Endothelial cell of umbilical vein (primary cell): Measurements from ENCODE around the gene SLC8A2. TPM values are rescaled to one million over a fixed set of nuclear protein-coding genes. Genes with fewer than 3 reads are reported as not detected.

ENCODE experiments used
- BruUV-seq: library from RNA; stranded (reverse); fragments of 400-500 nt; replicated peaks from 2 replicates; lab custom pipeline; 2021; lab: Mats Ljungman, UMichigan
- CTCF ChIA-PET: fragments of 300-600, 350-600 bp; sonication (Branson Sonifier 250); formaldehyde crosslinking; loops from one replicate; lab custom pipeline; 2021; ENCODE audit warnings: antibody characterized with exemption, inconsistent platforms; lab: Charles Lee
- POLR2A ChIA-PET: fragments of 300-600, 350-600 bp; sonication (Branson Sonifier 250); formaldehyde crosslinking; loops from one replicate; lab custom pipeline; 2021; ENCODE audit warnings: antibody characterized with exemption, inconsistent platforms; lab: Charles Lee
- DNase-seq: peaks from one replicate; pipeline ENCODE4 v3.0.0-alpha.2; 2011; ENCODE audit warnings: low read depth, low spot score
- FAIRE-seq: peaks from 2 replicates; lab custom pipeline; 2011; peaks lifted over from hg19 to GRCh38; lab: Jason Lieb, UNC
- H2AFZ ChIP-seq: 2 replicates; pipeline ENCODE4 v1.6.0; 2012; ENCODE audit warnings: low read depth, low read length, control low read depth, inconsistent platforms
- H3K27ac ChIP-seq: 2 replicates; pipeline ENCODE4 v1.5.1; 2011; ENCODE audit warnings: low read depth, mild to moderate bottlenecking, control low read depth, low read length, moderate library complexity; ENCODE audit not compliant: insufficient read depth
- H3K27me3 ChIP-seq, 2 experiments: 2 replicates each; pipeline versions ENCODE4 v1.6.0 to v1.6.1; 2011; ENCODE audit warnings: low read length in 2 of 2, mixed read lengths in 1 of 2; ENCODE audit not compliant: control insufficient read depth in 2 of 2, insufficient read depth in 2 of 2
- H3K36me3 ChIP-seq, 2 experiments: 2 replicates in 1 of 2; 3 replicates in 1 of 2; pipeline ENCODE4 v1.5.1; 2011; ENCODE audit warnings: low read length in 2 of 2, mild to moderate bottlenecking in 1 of 2, moderate library complexity in 1 of 2; ENCODE audit not compliant: control insufficient read depth in 2 of 2, insufficient read depth in 2 of 2; ENCODE audit errors: extremely low read depth in 1 of 2
- H3K4me1 ChIP-seq: 3 replicates; pipeline ENCODE4 v1.5.1; 2011; ENCODE audit warnings: mild to moderate bottlenecking, low read length; ENCODE audit not compliant: control insufficient read depth, insufficient read depth; ENCODE audit errors: extremely low read depth
- H3K4me2 ChIP-seq: 2 replicates; pipeline ENCODE4 v1.6.1; 2011; ENCODE audit warnings: low read length, control low read depth, mixed read lengths; ENCODE audit not compliant: insufficient read depth
- H3K4me3 ChIP-seq, 3 experiments: fragments of 200-600 bp in 1 of 3; sonication (generic), shearing (Covaris generic) in 1 of 3; replicated peaks in 1 of 3; 2 replicates each; pipeline ENCODE4 v1.5.1; 2011 to 2016; ENCODE audit warnings: control low read depth in 3 of 3, low read length in 3 of 3, mild to moderate bottlenecking in 2 of 3, inconsistent platforms in 1 of 3, low read depth in 1 of 3, moderate library complexity in 1 of 3; ENCODE audit not compliant: insufficient read depth in 1 of 3
- H3K79me2 ChIP-seq: 2 replicates; pipeline ENCODE4 v1.6.0; 2012; ENCODE audit warnings: low read length, inconsistent platforms; ENCODE audit not compliant: control insufficient read depth, insufficient read depth
- H3K9ac ChIP-seq: replicated peaks from 2 replicates; pipeline ENCODE3; 2011; ENCODE audit warnings: low read length, control low read depth; ENCODE audit not compliant: insufficient read depth; ENCODE audit errors: extremely low read depth
- H3K9me1 ChIP-seq: replicated peaks from 3 replicates; pipeline ENCODE4 v1.6.0; 2011; ENCODE audit warnings: mild to moderate bottlenecking, low read length; ENCODE audit not compliant: control insufficient read depth, insufficient read depth; ENCODE audit errors: extremely low read depth
- H3K9me3 ChIP-seq: replicated peaks from 2 replicates; pipeline ENCODE4 v1.5.1; 2012; ENCODE audit warnings: low read length, inconsistent platforms; ENCODE audit not compliant: control insufficient read depth, insufficient read depth
- H4K20me1 ChIP-seq: replicated peaks from 2 replicates; pipeline ENCODE3; 2011; ENCODE audit warnings: mild to moderate bottlenecking, low read length; ENCODE audit not compliant: control insufficient read depth, insufficient read depth; ENCODE audit errors: extremely low read depth
- CTCF ChIP-seq, 2 donors: IDR thresholded peaks; 1 replicate in 1 of 2; 2 replicates in 1 of 2; pipeline ENCODE4 v1.5.1; 2011; ENCODE audit warnings: low read length in 2 of 2, mild to moderate bottlenecking in 2 of 2, moderate library complexity in 2 of 2, control low read depth in 1 of 2, inconsistent platforms in 1 of 2, low read depth in 1 of 2; ENCODE audit not compliant: insufficient read depth in 1 of 2; ENCODE audit errors: extremely low read depth in 1 of 2
- EZH2 ChIP-seq: IDR thresholded peaks from 2 replicates; pipeline ENCODE4 v1.6.1; 2012; ENCODE audit warnings: borderline replicate concordance, low read depth, mild to moderate bottlenecking, moderate library complexity, low read length, inconsistent platforms; ENCODE audit not compliant: severe bottlenecking
- FOS ChIP-seq: IDR thresholded peaks from 2 replicates; pipeline ENCODE4 v1.6.1; 2011; ENCODE audit warnings: mild to moderate bottlenecking, low read length, moderate library complexity, borderline replicate concordance; ENCODE audit not compliant: insufficient read depth
- GATA2 ChIP-seq: IDR thresholded peaks from 2 replicates; pipeline ENCODE4 v1.7.0; 2011; ENCODE audit warnings: low read depth, mild to moderate bottlenecking, moderate library complexity, mixed read lengths, low read length; ENCODE audit not compliant: insufficient read length, insufficient read depth
- JUN ChIP-seq: IDR thresholded peaks from 2 replicates; pipeline ENCODE4 v1.6.1; 2011; ENCODE audit warnings: borderline replicate concordance, low read depth; ENCODE audit not compliant: insufficient read length, insufficient read depth
- MAX ChIP-seq: IDR thresholded peaks from 2 replicates; pipeline ENCODE4 v1.6.1; 2011; ENCODE audit not compliant: insufficient read depth, insufficient read length
- MYC ChIP-seq: IDR thresholded peaks from one replicate; pipeline ENCODE4 v1.6.1; 2011; ENCODE audit warnings: mild to moderate bottlenecking, low read depth, low read length
- POLR2A ChIP-seq: IDR thresholded peaks from 2 replicates; pipeline ENCODE4 v1.6.1; 2012; ENCODE audit warnings: low read depth, mild to moderate bottlenecking, control low read depth, low read length
- POLR2AphosphoS5 ChIP-seq: IDR thresholded peaks from 2 replicates; pipeline ENCODE4 v1.6.1; 2012; ENCODE audit warnings: low read depth, mild to moderate bottlenecking, control low read depth, low read length, moderate library complexity; ENCODE audit not compliant: insufficient read depth
- dilution Hi-C: fragments of 300-500 bp; cut with MboI; formaldehyde crosslinking; loops from one replicate; pipeline ENCODE4 v1.15.0; 2019; ENCODE audit warnings: low sequenced_read_pairs; ENCODE audit not compliant: extremely low pct_ligation_motif_present
- intact Hi-C: fragments of 100-400 bp; cut with micrococcal nuclease; formaldehyde crosslinking; loops from one replicate; pipeline ENCODE4 v1.10.0; 2022
- polyA plus RNA-seq, 4 experiments: library from polyadenylated mRNA; depleted of rRNA in 3 of 4; stranded (reverse) in 3 of 4; unstranded in 1 of 4; fragments of >200 nt; gene quantifications; 2 replicates each; pipeline versions ENCODE4 v1.2.1 to v1.2.3, GENCODE V29; 2011 to 2012; ENCODE audit warnings: missing spikeins in 1 of 4
- total RNA-seq: library from RNA; stranded (reverse); gene quantifications from 2 replicates; pipeline ENCODE4 v1.2.3, GENCODE V29; 2021

The SLC8A2 gene
- total and polyA plus RNA-seq, 2 donors (not counting 3 experiments of a cell fraction or from before 2014, with no cell fraction given): not detected

- dilution Hi-C loops: no loop called here
These were observed 32.1 kb upstream of the SLC8A2 start for GRCh38 chr19:47503826-47504150.

More at GRCh38 chr19:47503826-47504150, 32.1 kb upstream of the SLC8A2 start:
- Histone ChIP-seq H3K9me1 (no peaks in the 10 kb centered on the region), H3K9me3 (no peaks in the 10 kb centered on the region), H3K36me3 (peaks cover 2 to 24% of the 10 kb centered on the region in 2 experiments), H3K4me2 (no peak overlapping the region), H3K9ac (no peak overlapping the region), H3K4me1 (no peaks in the 10 kb centered on the region), H4K20me1 (no peaks in the 10 kb centered on the region), H3K79me2 (peaks cover 23% of the 10 kb centered on the region), H2AFZ (no peak overlapping the region), H3K27ac (no peak overlapping the region), H3K27me3 (no peaks in the 10 kb centered on the region), H3K4me3 (no peak overlapping the region)
- FAIRE-seq (no peak), DNase-seq (no peak)
- CTCF ChIA-PET: interaction anchor here (1.8 kb wide), 1 partner anchor 67 kb away, joined by 3 read pairs; no protein-coding TSS in a partner anchor
- no TSS peak for BruUV-seq
- POLR2A ChIA-PET: interaction anchor here (0.7 kb wide), 1 partner anchor 83 kb away, joined by 12 read pairs; no protein-coding TSS in a partner anchor
- TF ChIP-seq MYC (no peak), CTCF (IDR thresholded peaks at IDR 0.05; ENCODE audit: extremely low read depth in 1 of 2, insufficient read depth in 1 of 2, low read depth in 1 of 2, low read length in 2 of 2) (no peak), POLR2AphosphoS5 (no peak), EZH2 (no peak), GATA2 (no peak), MAX (no peak), POLR2A (no peak), JUN (no peak), FOS (no peak)
- intact Hi-C loops: no loop called here
